ENCODE measurements around the gene GIMAP7.

GIMAP7 gene

DNA sequence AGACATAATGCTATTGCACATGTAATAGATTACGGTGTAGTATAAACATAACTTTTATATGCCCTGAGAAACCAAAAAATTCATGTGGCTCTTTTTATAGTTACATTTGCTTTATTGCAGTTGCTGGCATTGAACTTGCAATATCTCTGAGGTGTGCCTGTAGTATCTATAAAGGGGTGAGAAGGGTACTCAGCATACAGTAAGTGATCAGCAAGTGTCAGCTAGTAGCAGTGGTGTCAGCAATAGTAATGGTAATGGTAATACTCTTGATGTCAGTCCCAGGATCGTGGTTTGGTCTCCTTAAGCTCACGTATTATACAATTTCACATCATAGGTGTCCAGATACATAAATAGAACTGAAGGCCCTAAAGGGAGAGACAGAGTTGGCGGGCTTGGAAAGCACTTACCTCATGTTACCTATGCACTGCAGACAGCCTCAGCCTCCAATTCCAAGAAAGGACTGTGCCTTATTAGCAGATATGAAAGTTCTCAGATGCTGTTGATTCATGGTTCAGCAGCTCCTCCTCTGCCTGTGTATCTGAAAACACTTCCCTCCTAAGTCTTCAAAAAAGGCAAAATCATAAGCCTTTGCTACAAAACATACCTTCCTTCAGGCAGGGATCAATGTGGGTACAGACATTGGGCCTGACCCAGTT is 6.6 kb upstream of the GIMAP7 start:
- no peak for TF ChIP-seq SIN3A (IDR thresholded peaks at IDR 0.05; ENCODE audit: borderline replicate concordance, insufficient read depth, low read length)
- TF ChIP-seq, protein P1, sequence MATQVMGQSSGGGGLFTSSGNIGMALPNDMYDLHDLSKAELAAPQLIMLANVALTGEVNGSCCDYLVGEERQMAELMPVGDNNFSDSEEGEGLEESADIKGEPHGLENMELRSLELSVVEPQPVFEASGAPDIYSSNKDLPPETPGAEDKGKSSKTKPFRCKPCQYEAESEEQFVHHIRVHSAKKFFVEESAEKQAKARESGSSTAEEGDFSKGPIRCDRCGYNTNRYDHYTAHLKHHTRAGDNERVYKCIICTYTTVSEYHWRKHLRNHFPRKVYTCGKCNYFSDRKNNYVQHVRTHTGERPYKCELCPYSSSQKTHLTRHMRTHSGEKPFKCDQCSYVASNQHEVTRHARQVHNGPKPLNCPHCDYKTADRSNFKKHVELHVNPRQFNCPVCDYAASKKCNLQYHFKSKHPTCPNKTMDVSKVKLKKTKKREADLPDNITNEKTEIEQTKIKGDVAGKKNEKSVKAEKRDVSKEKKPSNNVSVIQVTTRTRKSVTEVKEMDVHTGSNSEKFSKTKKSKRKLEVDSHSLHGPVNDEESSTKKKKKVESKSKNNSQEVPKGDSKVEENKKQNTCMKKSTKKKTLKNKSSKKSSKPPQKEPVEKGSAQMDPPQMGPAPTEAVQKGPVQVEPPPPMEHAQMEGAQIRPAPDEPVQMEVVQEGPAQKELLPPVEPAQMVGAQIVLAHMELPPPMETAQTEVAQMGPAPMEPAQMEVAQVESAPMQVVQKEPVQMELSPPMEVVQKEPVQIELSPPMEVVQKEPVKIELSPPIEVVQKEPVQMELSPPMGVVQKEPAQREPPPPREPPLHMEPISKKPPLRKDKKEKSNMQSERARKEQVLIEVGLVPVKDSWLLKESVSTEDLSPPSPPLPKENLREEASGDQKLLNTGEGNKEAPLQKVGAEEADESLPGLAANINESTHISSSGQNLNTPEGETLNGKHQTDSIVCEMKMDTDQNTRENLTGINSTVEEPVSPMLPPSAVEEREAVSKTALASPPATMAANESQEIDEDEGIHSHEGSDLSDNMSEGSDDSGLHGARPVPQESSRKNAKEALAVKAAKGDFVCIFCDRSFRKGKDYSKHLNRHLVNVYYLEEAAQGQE (IDR thresholded peaks at IDR 0.05; ENCODE audit: insufficient read depth in 1 of 2, low read depth in 2 of 2, low read length in 2 of 2): no peak
- no peak for TF ChIP-seq TAF1 (IDR thresholded peaks at IDR 0.05; ENCODE audit: borderline replicate concordance, insufficient read depth, low read length)
- TF ChIP-seq FOXP2 (optimal IDR thresholded peaks at IDR 0.05; ENCODE audit: borderline replicate concordance, extremely low read depth, extremely low read length, insufficient read depth): no peak
- no peak for TF ChIP-seq POLR2AphosphoS5 (IDR thresholded peaks at IDR 0.05; ENCODE audit: low read depth, low read length)

DNA sequence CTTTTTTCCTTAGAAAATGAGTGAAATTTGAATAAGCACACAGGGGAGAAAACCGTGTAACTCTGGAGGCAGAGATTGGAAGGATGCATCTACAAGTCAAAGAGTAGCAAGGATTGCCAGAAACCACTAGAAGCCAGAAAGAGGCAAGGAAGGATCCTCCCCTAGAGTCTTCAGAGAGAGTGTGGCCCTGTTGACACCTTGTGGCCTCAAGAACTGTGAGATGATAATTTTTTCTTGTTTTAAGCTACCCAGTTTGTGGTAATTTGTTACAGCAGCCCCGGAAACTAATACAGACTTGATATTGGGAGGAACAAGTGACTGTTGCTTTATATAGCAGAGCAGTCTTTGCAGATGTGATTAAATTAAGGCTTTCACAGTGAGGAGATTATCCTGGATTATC is 3.6 kb upstream of the GIMAP7 start:
- TF ChIP-seq FOXP2 (optimal IDR thresholded peaks at IDR 0.05; ENCODE audit: borderline replicate concordance, extremely low read depth, extremely low read length, insufficient read depth) (no peak), TAF1 (IDR thresholded peaks at IDR 0.05; ENCODE audit: borderline replicate concordance, insufficient read depth, low read length) (no peak), POLR2AphosphoS5 (IDR thresholded peaks at IDR 0.05; ENCODE audit: low read depth, low read length) (no peak), SIN3A (IDR thresholded peaks at IDR 0.05; ENCODE audit: borderline replicate concordance, insufficient read depth, low read length) (no peak)
- TF ChIP-seq, protein P1 (IDR thresholded peaks at IDR 0.05; ENCODE audit: insufficient read depth in 1 of 2, low read depth in 2 of 2, low read length in 2 of 2): no peak

DNA sequence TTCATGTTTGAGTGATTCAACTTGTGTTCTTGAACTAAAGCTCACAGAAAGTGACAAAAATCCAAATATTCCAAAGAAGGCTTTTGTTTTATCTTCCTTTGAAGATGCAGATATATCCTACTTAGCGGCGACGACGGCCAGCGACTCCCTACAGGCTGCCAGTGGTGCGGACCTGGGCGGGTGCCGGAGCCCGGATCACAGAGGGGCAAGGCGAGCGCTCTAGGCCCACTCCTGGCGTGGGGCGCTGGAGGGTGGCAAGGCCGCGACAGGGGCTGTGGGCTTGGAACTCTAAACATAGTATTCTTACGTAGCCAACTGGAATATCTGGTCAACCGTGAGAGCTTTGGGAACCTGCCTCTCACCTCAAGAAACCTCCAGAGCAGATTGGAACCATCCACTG is 914 bp upstream of the GIMAP7 start:
- TF ChIP-seq SIN3A (IDR thresholded peaks at IDR 0.05; ENCODE audit: borderline replicate concordance, insufficient read depth, low read length) (no peak), POLR2AphosphoS5 (IDR thresholded peaks at IDR 0.05; ENCODE audit: low read depth, low read length) (no peak), TAF1 (IDR thresholded peaks at IDR 0.05; ENCODE audit: borderline replicate concordance, insufficient read depth, low read length) (no peak), FOXP2 (optimal IDR thresholded peaks at IDR 0.05; ENCODE audit: borderline replicate concordance, extremely low read depth, extremely low read length, insufficient read depth) (no peak)
- TF ChIP-seq, protein P1 (IDR thresholded peaks at IDR 0.05; ENCODE audit: insufficient read depth in 1 of 2, low read depth in 2 of 2, low read length in 2 of 2): no peak

DNA sequence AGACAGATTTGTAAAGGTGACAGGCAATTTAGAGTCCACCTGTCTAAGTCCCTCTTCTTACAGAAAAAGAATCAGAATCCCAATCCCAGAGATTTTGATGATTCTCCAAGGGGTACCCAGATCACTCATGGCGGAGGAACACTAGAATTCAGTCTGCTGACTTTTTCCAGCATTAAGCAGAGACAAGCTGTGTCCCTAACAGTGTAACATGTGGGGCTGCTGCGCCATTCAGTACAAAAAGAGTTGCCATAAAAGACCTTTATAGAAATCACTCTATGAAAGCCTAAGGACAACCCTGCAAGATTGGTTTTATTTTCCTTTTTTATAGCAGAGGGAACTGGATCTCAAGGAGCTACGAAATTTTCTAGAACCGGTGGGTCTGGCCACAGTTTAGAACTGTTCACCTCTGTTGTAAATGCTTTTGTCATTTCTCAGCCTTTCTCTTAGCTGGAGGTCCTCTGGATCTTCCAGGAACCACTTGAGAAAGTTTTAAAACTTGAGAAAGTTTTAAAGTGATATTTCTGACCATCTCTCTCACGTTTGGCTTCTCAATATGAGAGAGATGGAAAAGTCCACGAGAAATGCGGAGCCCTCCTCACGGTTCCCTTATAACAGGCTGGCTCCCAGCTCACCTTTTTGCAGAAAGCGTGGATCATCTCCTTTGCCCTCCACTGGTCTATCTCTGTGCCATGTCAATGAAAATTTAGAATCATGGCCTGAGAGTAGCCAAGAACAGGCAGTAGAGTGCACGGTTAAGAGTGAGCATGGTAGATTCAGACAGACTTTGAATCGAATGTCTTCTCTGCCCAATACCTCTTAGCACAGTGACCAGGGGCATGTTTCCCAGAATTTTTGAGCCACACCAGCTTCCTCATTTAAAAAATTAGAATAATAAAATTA is 826 bp downstream of the GIMAP7 start:
- no peak for TF ChIP-seq SIN3A (IDR thresholded peaks at IDR 0.05; ENCODE audit: borderline replicate concordance, insufficient read depth, low read length)
- TF ChIP-seq, protein P1 (IDR thresholded peaks at IDR 0.05; ENCODE audit: insufficient read depth in 1 of 2, low read depth in 2 of 2, low read length in 2 of 2): no peak
- no peak for TF ChIP-seq POLR2AphosphoS5 (IDR thresholded peaks at IDR 0.05; ENCODE audit: low read depth, low read length)
- no peak for TF ChIP-seq TAF1 (IDR thresholded peaks at IDR 0.05; ENCODE audit: borderline replicate concordance, insufficient read depth, low read length)
- no peak for TF ChIP-seq FOXP2 (optimal IDR thresholded peaks at IDR 0.05; ENCODE audit: borderline replicate concordance, extremely low read depth, extremely low read length, insufficient read depth)

All from PFSK-1 (cell line).